Prostate gland (tissue), 2 donors: ENCODE data around the gene FGFRL1.

Experiments
- POLR2AphosphoS5 ChIP-seq: sonication (generic); formaldehyde crosslinking; IDR thresholded peaks from one replicate; pipeline ENCODE4 v1.6.1; 2017; ENCODE audit warnings: antibody characterized with exemption
- TF ChIP-seq, protein P1 (sequence below), 4 experiments: fragments of 200-600 bp in 2 of 4; fragments of 450-650 bp in 2 of 4; sonication (generic) in 2 of 4; IDR thresholded peaks; 1 replicate in 3 of 4; 2 replicates in 1 of 4; pipeline ENCODE4 v1.5.1; 2016 to 2019; ENCODE audit warnings: antibody characterized with exemption in 4 of 4, mild to moderate bottlenecking in 2 of 4, moderate library complexity in 2 of 4

DNA sequence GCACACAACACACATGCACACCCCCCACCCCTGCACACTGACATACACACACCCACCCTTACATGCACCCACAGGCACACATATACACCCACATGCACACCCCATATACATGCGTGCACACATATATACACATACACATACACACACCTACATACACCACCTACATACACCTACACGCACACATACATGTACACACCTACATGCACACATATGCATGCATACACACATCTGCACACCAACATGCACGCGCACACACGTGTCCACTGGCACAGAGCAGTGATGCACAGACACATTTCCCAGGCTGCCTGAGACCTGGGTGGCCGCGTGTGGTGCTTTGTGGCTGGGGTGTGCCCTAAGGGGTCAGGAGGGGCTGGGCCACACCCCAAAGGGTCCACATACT is 31.7 kb downstream of the FGFRL1 start:
- TF ChIP-seq POLR2AphosphoS5, result no peak
- TF ChIP-seq, protein P1, sequence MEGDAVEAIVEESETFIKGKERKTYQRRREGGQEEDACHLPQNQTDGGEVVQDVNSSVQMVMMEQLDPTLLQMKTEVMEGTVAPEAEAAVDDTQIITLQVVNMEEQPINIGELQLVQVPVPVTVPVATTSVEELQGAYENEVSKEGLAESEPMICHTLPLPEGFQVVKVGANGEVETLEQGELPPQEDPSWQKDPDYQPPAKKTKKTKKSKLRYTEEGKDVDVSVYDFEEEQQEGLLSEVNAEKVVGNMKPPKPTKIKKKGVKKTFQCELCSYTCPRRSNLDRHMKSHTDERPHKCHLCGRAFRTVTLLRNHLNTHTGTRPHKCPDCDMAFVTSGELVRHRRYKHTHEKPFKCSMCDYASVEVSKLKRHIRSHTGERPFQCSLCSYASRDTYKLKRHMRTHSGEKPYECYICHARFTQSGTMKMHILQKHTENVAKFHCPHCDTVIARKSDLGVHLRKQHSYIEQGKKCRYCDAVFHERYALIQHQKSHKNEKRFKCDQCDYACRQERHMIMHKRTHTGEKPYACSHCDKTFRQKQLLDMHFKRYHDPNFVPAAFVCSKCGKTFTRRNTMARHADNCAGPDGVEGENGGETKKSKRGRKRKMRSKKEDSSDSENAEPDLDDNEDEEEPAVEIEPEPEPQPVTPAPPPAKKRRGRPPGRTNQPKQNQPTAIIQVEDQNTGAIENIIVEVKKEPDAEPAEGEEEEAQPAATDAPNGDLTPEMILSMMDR (IDR thresholded peaks at IDR 0.05), result no peak
